Measurements from ENCODE around the gene SLC6A20. TPM values are rescaled to one million over a fixed set of nuclear protein-coding genes. Genes with fewer than 3 reads are reported as not detected.

Gene SLC6A20
- polyA plus RNA-seq, 5 donors, result 0.60 to 2.1 (median 1.4) TPM

GRCh38 chr3:45719655-45720487, 76.5 kb downstream of the SLC6A20 start:
- peak; percentile 56 to 66 for DNase-seq

- DNase-seq, result no peak
Observed at GRCh38 chr3:45716790-45717336, 79.5 kb downstream of the SLC6A20 start.

GRCh38 chr3:45715945-45716344, 80.4 kb downstream of the SLC6A20 start:
- no peak for DNase-seq

GRCh38 chr3:45712434-45713110, 83.8 kb downstream of the SLC6A20 start:
- DNase-seq, result no peak

GRCh38 chr3:45711931-45712330, 84.4 kb downstream of the SLC6A20 start:
- DNase-seq, result no peak

- no peak for DNase-seq
Observed at GRCh38 chr3:45705839-45706808, 90.2 kb downstream of the SLC6A20 start.

Other genes starting within 250 kb of the SLC6A20 start
- 100 to 1,000 TPM in 1 of 5 donors, 10 to 100 TPM in 4; 67.0 to 106 (median 86.7) TPM for gene LIMD1, start 201.8 kb downstream of the SLC6A20 start, polyA plus RNA-seq (ENCODE audit: insufficient read depth in 1 of 5, insufficient read length in 5 of 5, low replicate concordance in 1 of 5)
- 10 to 100 TPM; 63.5 to 94.5 (median 84.3) TPM for gene SACM1L, start 107.1 kb downstream of the SLC6A20 start, polyA plus RNA-seq (ENCODE audit: insufficient read depth in 1 of 5, insufficient read length in 5 of 5, low replicate concordance in 1 of 5)
- gene LZTFL1, start 45.6 kb upstream of the SLC6A20 start, polyA plus RNA-seq (ENCODE audit: insufficient read depth in 1 of 5, insufficient read length in 5 of 5, low replicate concordance in 1 of 5), result 10 to 100 TPM; 39.1 to 69.8 (median 58.7) TPM
- gene CCR9, start 90.0 kb upstream of the SLC6A20 start, polyA plus RNA-seq (ENCODE audit: insufficient read depth in 1 of 5, insufficient read length in 5 of 5, low replicate concordance in 1 of 5), result under 1 TPM in 3 of 5 donors, not detected in 2; 0.10 to 0.12 (median 0.11) TPM
- gene CXCR6, start 146.9 kb upstream of the SLC6A20 start, polyA plus RNA-seq (ENCODE audit: insufficient read depth in 1 of 5, insufficient read length in 5 of 5, low replicate concordance in 1 of 5), result 1 to 10 TPM in 3 of 5 donors, under 1 TPM in 2; 0.40 to 1.4 (median 1.0) TPM
- 10 to 100 TPM; 18.2 to 21.5 (median 19.6) TPM for gene FYCO1, start 199.3 kb upstream of the SLC6A20 start, polyA plus RNA-seq (ENCODE audit: insufficient read depth in 1 of 5, insufficient read length in 5 of 5, low replicate concordance in 1 of 5)
- gene XCR1, start 230.9 kb upstream of the SLC6A20 start, polyA plus RNA-seq (ENCODE audit: insufficient read depth in 1 of 5, insufficient read length in 5 of 5, low replicate concordance in 1 of 5), result under 1 TPM; 0.15 to 0.88 (median 0.42) TPM

All from right lung (tissue), 5 donors.